IMR-90 (cell line): ENCODE data around the gene IGF2BP1. TPM values are rescaled to one million over a fixed set of nuclear protein-coding genes. Genes with fewer than 3 reads are reported as not detected.

Source experiments
- ATAC-seq: fragments of 200-7000 bp; cut with Tn5 transposase; 2 replicates; pipeline ENCODE4 v1.9.1; 2020; ENCODE audit warnings: low read depth, mild to moderate bottlenecking, moderate library complexity
- BruUV-seq: library from RNA; stranded (reverse); fragments of 400-500 nt; replicated peaks from 2 replicates; lab custom pipeline; 2021; lab: Mats Ljungman, UMichigan
- CTCF ChIA-PET: fragments of 300-600 bp; formaldehyde crosslinking; extraction: SDS; loops from one replicate; lab custom pipeline; 2021; ENCODE audit warnings: antibody characterized with exemption; lab: Yijun Ruan, JAX
- POLR2A ChIA-PET: fragments of 300-600 bp; sonication (Branson Sonifier 250); formaldehyde crosslinking; loops from one replicate; lab custom pipeline; 2022; ENCODE audit warnings: antibody characterized with exemption; ENCODE audit not compliant: unreplicated experiment; lab: Charles Lee
- DNase-seq: peaks from one replicate; pipeline ENCODE4 v3.0.0; 2013
- H2AFZ ChIP-seq: replicated peaks from 2 replicates; pipeline ENCODE3; 2013; ENCODE audit warnings: low read length, mild to moderate bottlenecking; ENCODE audit not compliant: poor library complexity
- H2AK5ac ChIP-seq: 2 replicates; pipeline ENCODE4 v1.6.1; 2013; ENCODE audit warnings: low read depth, low read length, inconsistent platforms
- H2AK9ac ChIP-seq: replicated peaks from 2 replicates; pipeline ENCODE3; 2013; ENCODE audit warnings: mild to moderate bottlenecking, low read depth, low read length, moderate library complexity; ENCODE audit not compliant: poor library complexity
- H2BK120ac ChIP-seq: 2 replicates; pipeline ENCODE4 v1.6.1; 2013; ENCODE audit warnings: low read depth, low read length, inconsistent platforms
- H2BK15ac ChIP-seq: 3 replicates; pipeline ENCODE4 v1.6.1; 2013; ENCODE audit warnings: low read depth, low read length, inconsistent platforms
- H2BK20ac ChIP-seq: 2 replicates; pipeline ENCODE4 v1.6.1; 2013; ENCODE audit warnings: low read depth, mild to moderate bottlenecking, inconsistent platforms, low read length, moderate library complexity
- H2BK5ac ChIP-seq: 2 replicates; pipeline ENCODE4 v1.6.1; 2013; ENCODE audit warnings: mild to moderate bottlenecking, low read depth, low read length, inconsistent platforms; ENCODE audit not compliant: poor library complexity, severe bottlenecking
- H3K14ac ChIP-seq: replicated peaks from 2 replicates; pipeline ENCODE4 v1.6.1; 2013; ENCODE audit warnings: low read depth, low read length, inconsistent platforms
- H3K18ac ChIP-seq: 2 replicates; pipeline ENCODE4 v1.6.1; 2013; ENCODE audit warnings: low read depth, low read length, control low read depth
- H3K23ac ChIP-seq: 2 replicates; pipeline ENCODE4 v1.6.1; 2013; ENCODE audit warnings: low read depth, low read length, inconsistent platforms
- H3K27ac ChIP-seq: 2 replicates; pipeline ENCODE4 v1.5.1; 2013; ENCODE audit warnings: mild to moderate bottlenecking, control low read depth, low read length; ENCODE audit not compliant: insufficient read depth
- H3K27me3 ChIP-seq: 2 replicates; pipeline ENCODE4 v1.6.1; 2013; ENCODE audit warnings: low read length; ENCODE audit not compliant: control insufficient read depth, insufficient read depth
- H3K36me3 ChIP-seq: 2 replicates; pipeline ENCODE4 v1.6.1; 2013; ENCODE audit warnings: low read length, mixed read lengths; ENCODE audit not compliant: control insufficient read depth, insufficient read depth
- H3K4ac ChIP-seq: 2 replicates; pipeline ENCODE4 v1.6.1; 2013; ENCODE audit warnings: low read depth, low read length, inconsistent platforms
- H3K4me1 ChIP-seq: 2 replicates; pipeline ENCODE4 v1.6.1; 2013; ENCODE audit warnings: low read length, mixed read lengths; ENCODE audit not compliant: control insufficient read depth, insufficient read depth
- H3K4me2 ChIP-seq: 2 replicates; pipeline ENCODE4 v1.6.1; 2013; ENCODE audit warnings: low read depth, mild to moderate bottlenecking, control low read depth, low read length, moderate library complexity
- H3K4me3 ChIP-seq: 2 replicates; pipeline ENCODE4 v1.5.1; 2013; ENCODE audit warnings: low read depth, mild to moderate bottlenecking, control low read depth, low read length, moderate library complexity; ENCODE audit not compliant: insufficient read depth
- H3K56ac ChIP-seq: 2 replicates; pipeline ENCODE4 v1.6.1; 2013; ENCODE audit warnings: low read length, inconsistent platforms; ENCODE audit not compliant: insufficient read depth; ENCODE audit errors: extremely low read depth
- H3K79me1 ChIP-seq, 2 experiments: 2 replicates each; pipeline ENCODE4 v1.6.1; 2013; ENCODE audit warnings: low read length in 2 of 2, inconsistent platforms in 1 of 2, low read depth in 1 of 2
- H3K9ac ChIP-seq: 2 replicates; pipeline ENCODE4 v1.6.1; 2013; ENCODE audit warnings: low read depth, low read length, control low read depth
- H3K9me1 ChIP-seq: 2 replicates; pipeline ENCODE4 v1.6.1; 2013; ENCODE audit warnings: low read length, inconsistent platforms; ENCODE audit not compliant: insufficient read depth
- H3K9me3 ChIP-seq: 2 replicates; pipeline ENCODE4 v1.6.1; 2013; ENCODE audit warnings: low read length; ENCODE audit not compliant: control insufficient read depth, insufficient read depth
- H4K20me1 ChIP-seq: 2 replicates; pipeline ENCODE4 v1.6.1; 2013; ENCODE audit warnings: low read length, inconsistent platforms; ENCODE audit not compliant: insufficient read depth
- H4K5ac ChIP-seq: 2 replicates; pipeline ENCODE4 v1.6.1; 2013; ENCODE audit warnings: mild to moderate bottlenecking, low read depth, low read length, control low read depth
- H4K8ac ChIP-seq, 2 experiments: 2 replicates each; pipeline ENCODE4 v1.6.1; 2013; ENCODE audit warnings: low read depth in 2 of 2, low read length in 2 of 2, control low read depth in 1 of 2, inconsistent platforms in 1 of 2
- H4K91ac ChIP-seq: 2 replicates; pipeline ENCODE4 v1.6.1; 2013; ENCODE audit warnings: low read depth, low read length, inconsistent platforms; ENCODE audit not compliant: insufficient read depth
- BHLHE40 ChIP-seq: fragments of 150-350 bp; IDR thresholded peaks from 2 replicates; pipeline ENCODE4 v1.6.1; 2016; ENCODE audit warnings: mild to moderate bottlenecking, low read depth, low read length
- POLR2A ChIP-seq: IDR thresholded peaks from 2 replicates; pipeline ENCODE4 v1.6.1; 2012; ENCODE audit warnings: mild to moderate bottlenecking, low read depth, low read length
- RCOR1 ChIP-seq: IDR thresholded peaks from 2 replicates; pipeline ENCODE4 v1.6.1; 2012; ENCODE audit warnings: mild to moderate bottlenecking, low read length, improper control_type of control experiment; ENCODE audit not compliant: insufficient replicate concordance
- RFX5 ChIP-seq: IDR thresholded peaks from 2 replicates; pipeline ENCODE4 v1.8.0; 2012; ENCODE audit warnings: low read depth, mild to moderate bottlenecking, low read length, moderate library complexity
- dilution Hi-C: fragments of 300-500 bp; cut with HindIII; formaldehyde crosslinking; loops from one replicate; pipeline ENCODE4 v1.14.3; 2018; ENCODE audit warnings: low sequenced_read_pairs; ENCODE audit not compliant: unreplicated experiment
- in situ Hi-C: fragments of 300-500 bp; cut with MboI; formaldehyde crosslinking; loops from 3 replicates; pipeline ENCODE4 v1.14.3; 2019; ENCODE audit warnings: low sequenced_read_pairs, inconsistent platforms, mixed read lengths
- intact Hi-C: fragments of 100-400 bp; cut with micrococcal nuclease; formaldehyde crosslinking; loops from 2 replicates; pipeline ENCODE4 v1.10.0; 2022
- polyA plus RNA-seq, 3 experiments: library from polyadenylated mRNA; depleted of rRNA; stranded (reverse); fragments of >200 nt; gene quantifications; 2 replicates each; pipeline ENCODE4 v1.2.3, GENCODE V29; 2012; ENCODE audit warnings: low replicate concordance in 1 of 3
- total RNA-seq: library from RNA; depleted of rRNA; stranded (reverse); fragments of >200 nt; gene quantifications from 2 replicates; pipeline ENCODE4 v1.2.3, GENCODE V29; 2012

Gene IGF2BP1
- total and polyA plus RNA-seq, 2 of the 4 experiments (the other 2 are of a cell fraction) = 10.2 to 13.1 TPM

GRCh38 chr17:48993951-48994350 lies 3.2 kb upstream of the IGF2BP1 start:
- H3K9me1 ChIP-seq = no peaks in the 10 kb centered on the region
- no peak overlapping the region for H4K91ac ChIP-seq
- no peaks in the 10 kb centered on the region for H3K9me3 ChIP-seq
- DNase-seq (no peak), ATAC-seq (no peak)
- no peak overlapping the region for H3K4me3 ChIP-seq
- no peak overlapping the region for H2BK5ac ChIP-seq
- TF ChIP-seq RCOR1 (no peak), POLR2A (no peak), RFX5 (no peak), BHLHE40 (no peak)
- no peak overlapping the region for H3K23ac ChIP-seq
- H3K14ac ChIP-seq = no peak overlapping the region
- H2BK20ac ChIP-seq = no peak overlapping the region
- H3K4me2 ChIP-seq = no peak overlapping the region
- no peak overlapping the region for H2BK120ac ChIP-seq
- H3K27me3 ChIP-seq = peaks cover 35% of the 10 kb centered on the region
- H3K36me3 ChIP-seq = no peaks in the 10 kb centered on the region
- in situ Hi-C loops (no loop called here), dilution Hi-C loops (no loop called here), intact Hi-C loops (no loop called here)
- H3K4ac ChIP-seq = no peak overlapping the region
- no peak overlapping the region for H2BK15ac ChIP-seq
- no peak overlapping the region for H2AK5ac ChIP-seq
- no peak overlapping the region for H3K27ac ChIP-seq
- no peaks in the 10 kb centered on the region for H3K4me1 ChIP-seq
- no peak overlapping the region for H2AK9ac ChIP-seq
- no peak overlapping the region for H3K18ac ChIP-seq
- no peak overlapping the region for H4K5ac ChIP-seq
- CTCF ChIA-PET = no interaction called here
- no TSS peak for BruUV-seq
- H2AFZ ChIP-seq = no peak overlapping the region
- peaks cover 2% of the 10 kb centered on the region; the same call in 1 of the 2 replicates for H4K20me1 ChIP-seq
- H4K8ac ChIP-seq = no peak overlapping the region
- POLR2A ChIA-PET = no interaction called here
- H3K79me1 ChIP-seq = peaks cover 0 to 10% of the 10 kb centered on the region in 2 experiments; a peak in 1 of 4 replicates
- H3K9ac ChIP-seq = no peak overlapping the region
- no peak overlapping the region for H3K56ac ChIP-seq
